ENCODE data around the gene CLASP1. TPM values are rescaled to one million over a fixed set of nuclear protein-coding genes. Genes with fewer than 3 reads are reported as not detected.

The CLASP1 gene
- total and polyA plus RNA-seq, 9 donors = 40.3 to 67.9 (median 51.7) TPM

DNA sequence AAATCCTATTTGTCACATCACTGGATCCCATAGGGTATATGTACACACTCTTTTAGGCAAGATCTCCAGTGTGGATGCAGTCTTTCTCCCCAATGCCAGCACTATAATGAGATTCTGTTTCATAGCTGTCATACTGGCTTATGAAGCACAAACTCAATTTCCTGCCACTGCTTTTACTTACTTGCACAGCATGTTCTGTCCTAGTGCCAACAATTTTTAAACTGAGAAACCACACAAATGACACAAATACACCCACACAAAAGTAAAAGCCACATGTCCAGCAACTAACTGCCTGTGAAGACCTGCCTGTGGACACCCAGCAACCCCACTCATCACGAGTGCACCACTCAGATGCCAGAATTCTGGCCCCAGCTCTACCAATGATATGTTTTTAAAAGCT is 148.2 kb downstream of the CLASP1 start:
- H3K27ac ChIP-seq (ENCODE audit: low read length) = no peak overlapping the region
- H3K27me3 ChIP-seq (ENCODE audit: control insufficient read depth, insufficient read depth, low read length) = no peaks in the 10 kb centered on the region
- H3K9me3 ChIP-seq (replicated peaks; ENCODE audit: control insufficient read depth, low read depth, low read length) = peaks cover 4% of the 10 kb centered on the region
- no peaks in the 10 kb centered on the region for H3K4me1 ChIP-seq (ENCODE audit: control insufficient read depth, insufficient read depth, low read length)
- H3K36me3 ChIP-seq (ENCODE audit: control insufficient read depth, insufficient read depth, low read length) = peaks cover 21% of the 10 kb centered on the region
- H3K4me3 ChIP-seq (ENCODE audit: low read length) = no peak overlapping the region
- no CpG with 5 or more reads among the region's 1 CpG for WGBS (ENCODE audit: insufficient coverage)
- DNase-seq = peak; percentile 21

DNA sequence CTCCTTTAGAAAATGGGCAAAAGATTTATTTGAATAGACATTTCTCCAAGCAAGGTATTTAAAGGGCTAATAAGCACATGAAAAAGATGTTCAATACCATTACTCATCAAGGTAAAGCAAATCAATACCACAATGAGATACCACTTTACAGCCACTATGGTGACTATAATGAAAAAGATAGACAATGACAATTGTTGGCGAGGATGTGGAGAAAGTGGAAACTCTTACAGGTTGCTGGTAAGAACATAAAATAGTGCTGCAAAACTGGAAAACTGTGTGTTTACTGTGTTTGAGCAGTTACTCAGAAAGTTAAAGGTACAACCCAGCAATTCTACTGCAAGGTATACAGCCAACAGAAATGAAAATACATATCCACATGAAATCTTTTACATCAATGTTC is 150.5 kb downstream of the CLASP1 start:
- no CpG with 5 or more reads among the region's 1 CpG for WGBS (ENCODE audit: insufficient coverage)
- Histone ChIP-seq H3K4me1 (ENCODE audit: control insufficient read depth, insufficient read depth, low read length) (no peaks in the 10 kb centered on the region), H3K36me3 (ENCODE audit: control insufficient read depth, insufficient read depth, low read length) (peaks cover 24% of the 10 kb centered on the region), H3K27me3 (ENCODE audit: control insufficient read depth, insufficient read depth, low read length) (no peaks in the 10 kb centered on the region), H3K4me3 (ENCODE audit: low read length) (no peak overlapping the region), H3K27ac (ENCODE audit: low read length) (no peak overlapping the region), H3K9me3 (replicated peaks; ENCODE audit: control insufficient read depth, low read depth, low read length) (peaks cover 4% of the 10 kb centered on the region)
- DNase-seq = no peak

DNA sequence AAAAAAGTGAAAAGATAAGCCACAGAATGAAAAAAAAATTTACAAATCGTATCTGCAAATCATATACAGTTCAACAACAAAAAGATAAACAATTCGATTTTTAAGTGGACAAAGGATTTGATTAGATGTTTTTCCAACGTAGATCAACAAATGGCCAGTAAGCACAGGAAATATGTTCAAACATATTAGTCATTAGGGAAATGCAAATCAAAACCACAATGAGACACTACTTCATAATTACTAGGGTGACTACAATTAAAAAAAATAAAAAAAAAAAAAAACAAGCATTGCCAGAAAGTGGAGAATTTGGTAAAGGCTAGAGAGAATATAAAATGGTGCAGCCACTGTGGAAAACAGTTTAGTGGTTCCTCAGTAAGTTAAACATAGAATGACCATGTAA is 156.9 kb downstream of the CLASP1 start:
- Histone ChIP-seq H3K36me3 (ENCODE audit: control insufficient read depth, insufficient read depth, low read length) (peaks cover 8% of the 10 kb centered on the region), H3K27ac (ENCODE audit: low read length) (no peak overlapping the region), H3K4me3 (ENCODE audit: low read length) (no peak overlapping the region), H3K9me3 (replicated peaks; ENCODE audit: control insufficient read depth, low read depth, low read length) (no peaks in the 10 kb centered on the region), H3K4me1 (ENCODE audit: control insufficient read depth, insufficient read depth, low read length) (peaks cover 2% of the 10 kb centered on the region), H3K27me3 (ENCODE audit: control insufficient read depth, insufficient read depth, low read length) (no peaks in the 10 kb centered on the region)
- DNase-seq = no peak
- no CpG with 5 or more reads among the region's 3 CpGs for WGBS (ENCODE audit: insufficient coverage)

- H3K9me3 ChIP-seq (replicated peaks; ENCODE audit: control insufficient read depth, low read depth, low read length) = no peaks in the 10 kb centered on the region
- H3K4me1 ChIP-seq (ENCODE audit: control insufficient read depth, insufficient read depth, low read length) = peaks cover 2% of the 10 kb centered on the region
- DNase-seq = peak; percentile 69
- no peak overlapping the region for H3K27ac ChIP-seq (ENCODE audit: low read length)
- no CpG with 5 or more reads among the region's 4 CpGs for WGBS (ENCODE audit: insufficient coverage)
- H3K36me3 ChIP-seq (ENCODE audit: control insufficient read depth, insufficient read depth, low read length) = peaks cover 7% of the 10 kb centered on the region
- H3K27me3 ChIP-seq (ENCODE audit: control insufficient read depth, insufficient read depth, low read length) = no peaks in the 10 kb centered on the region
- no peak overlapping the region for H3K4me3 ChIP-seq (ENCODE audit: low read length)
Measured at GRCh38 chr2:121491518-121491917, 157.7 kb downstream of the CLASP1 start.

- Histone ChIP-seq H3K27me3 (ENCODE audit: control insufficient read depth, insufficient read depth, low read length) (no peaks in the 10 kb centered on the region), H3K9me3 (replicated peaks; ENCODE audit: control insufficient read depth, low read depth, low read length) (no peaks in the 10 kb centered on the region), H3K36me3 (ENCODE audit: control insufficient read depth, insufficient read depth, low read length) (peaks cover 8% of the 10 kb centered on the region), H3K4me1 (ENCODE audit: control insufficient read depth, insufficient read depth, low read length) (peaks cover 2% of the 10 kb centered on the region), H3K4me3 (ENCODE audit: low read length) (no peak overlapping the region), H3K27ac (ENCODE audit: low read length) (no peak overlapping the region)
- WGBS (ENCODE audit: insufficient coverage) = no CpG with 5 or more reads among the region's 3 CpGs
- no peak for DNase-seq
Measured at GRCh38 chr2:121490584-121491133, 158.6 kb downstream of the CLASP1 start.

DNA sequence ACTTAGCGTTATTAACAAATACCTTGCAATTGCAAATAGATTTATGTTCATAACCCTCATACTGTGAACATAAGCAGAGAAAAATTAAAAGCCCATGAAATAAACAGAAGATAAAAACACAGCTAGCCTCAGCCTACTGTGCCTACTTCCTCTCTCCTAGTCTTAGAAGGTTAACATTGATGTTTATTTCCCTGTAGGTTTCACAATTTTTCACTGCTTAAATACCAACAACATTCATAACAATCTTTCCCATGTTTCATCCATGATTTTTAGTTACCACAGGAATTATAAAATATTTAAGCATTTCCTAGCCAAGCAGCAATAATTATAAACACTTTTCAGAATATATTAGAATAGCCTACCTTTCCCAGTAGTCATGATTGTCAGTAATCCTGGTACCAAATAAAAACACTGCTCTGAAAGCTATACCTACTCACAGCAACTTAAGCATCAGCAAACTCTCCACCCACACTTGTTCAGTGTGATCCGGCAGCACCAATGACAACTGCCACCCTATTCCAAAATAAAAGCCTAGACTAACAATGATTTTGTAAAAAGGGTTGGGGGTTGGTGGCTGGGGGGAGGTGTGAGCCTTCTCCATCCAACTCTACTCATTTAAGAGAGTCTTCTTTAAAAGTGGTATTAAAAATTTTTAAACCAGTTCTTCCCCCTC is 159.2 kb downstream of the CLASP1 start:
- H3K27ac ChIP-seq (ENCODE audit: low read length) = no peak overlapping the region
- peaks cover 2% of the 10 kb centered on the region for H3K4me1 ChIP-seq (ENCODE audit: control insufficient read depth, insufficient read depth, low read length)

DNA sequence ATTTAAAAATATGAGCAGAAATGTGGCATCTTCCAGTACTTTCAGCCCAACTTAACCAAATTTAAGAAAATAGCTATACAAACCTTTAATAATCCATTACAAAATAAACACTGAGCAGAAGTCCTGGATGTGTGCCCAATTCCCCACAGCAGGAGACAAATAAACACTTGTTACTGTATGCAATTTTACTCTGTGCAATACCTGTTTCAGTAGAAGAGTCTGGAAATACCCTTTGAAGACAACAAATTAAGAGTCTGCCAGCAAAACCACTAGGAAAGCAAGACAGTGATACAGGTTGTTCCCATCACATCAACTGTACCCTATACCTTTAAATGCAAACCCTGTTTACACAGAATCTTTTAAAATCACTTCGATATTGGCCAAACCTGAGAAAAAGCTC is 160.0 kb downstream of the CLASP1 start:
- no peaks in the 10 kb centered on the region for H3K27me3 ChIP-seq (ENCODE audit: control insufficient read depth, insufficient read depth, low read length)
- H3K36me3 ChIP-seq (ENCODE audit: control insufficient read depth, insufficient read depth, low read length) = peaks cover 8% of the 10 kb centered on the region
- no CpG with 5 or more reads among the region's 1 CpG for WGBS (ENCODE audit: insufficient coverage)
- peaks cover 2% of the 10 kb centered on the region for H3K4me1 ChIP-seq (ENCODE audit: control insufficient read depth, insufficient read depth, low read length)
- peak; percentile 30 for DNase-seq
- no peak overlapping the region for H3K27ac ChIP-seq (ENCODE audit: low read length)
- H3K4me3 ChIP-seq (ENCODE audit: low read length) = no peak overlapping the region
- no peaks in the 10 kb centered on the region for H3K9me3 ChIP-seq (replicated peaks; ENCODE audit: control insufficient read depth, low read depth, low read length)

More for the DNA sequence above, 159.2 kb downstream of the CLASP1 start:
- Histone ChIP-seq H3K4me3 (ENCODE audit: low read length) (no peak overlapping the region), H3K27me3 (ENCODE audit: control insufficient read depth, insufficient read depth, low read length) (no peaks in the 10 kb centered on the region), H3K9me3 (replicated peaks; ENCODE audit: control insufficient read depth, low read depth, low read length) (no peaks in the 10 kb centered on the region), H3K36me3 (ENCODE audit: control insufficient read depth, insufficient read depth, low read length) (peaks cover 6% of the 10 kb centered on the region)
- DNase-seq = no peak
- no CpG with 5 or more reads among the region's 2 CpGs for WGBS (ENCODE audit: insufficient coverage)

DNA sequence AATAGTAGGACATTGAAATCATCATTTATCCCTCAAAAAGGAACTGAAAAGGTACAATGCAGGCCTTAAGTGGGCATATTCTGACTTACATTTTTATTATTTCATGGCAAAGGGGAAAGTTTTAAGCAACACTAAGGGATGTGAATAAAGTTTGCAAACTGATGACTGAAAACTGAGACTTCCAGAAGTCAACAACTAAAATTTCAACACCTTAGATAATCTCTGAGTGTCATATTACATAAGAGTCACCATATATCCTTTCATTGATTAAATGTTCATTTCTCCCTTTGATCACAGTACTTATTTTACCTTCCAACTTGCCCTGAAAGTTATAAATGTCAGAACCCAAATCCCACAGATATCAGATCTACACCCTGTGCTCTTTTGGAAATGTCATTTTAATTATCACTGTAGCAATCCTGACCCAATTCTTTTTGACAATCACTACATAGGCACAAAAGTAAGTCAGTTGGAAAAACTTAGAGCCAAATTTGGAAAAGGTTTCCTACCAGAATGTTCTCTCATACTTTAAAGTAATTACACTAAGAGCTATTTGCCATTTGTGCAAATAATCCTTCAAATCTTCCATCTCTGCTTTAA is 163.0 kb downstream of the CLASP1 start:
- no peak for DNase-seq
- Histone ChIP-seq H3K4me3 (ENCODE audit: low read length) (no peak overlapping the region), H3K4me1 (ENCODE audit: control insufficient read depth, insufficient read depth, low read length) (peaks cover 5% of the 10 kb centered on the region), H3K9me3 (replicated peaks; ENCODE audit: control insufficient read depth, low read depth, low read length) (no peaks in the 10 kb centered on the region), H3K27me3 (ENCODE audit: control insufficient read depth, insufficient read depth, low read length) (no peaks in the 10 kb centered on the region), H3K36me3 (ENCODE audit: control insufficient read depth, insufficient read depth, low read length) (peaks cover 16% of the 10 kb centered on the region), H3K27ac (ENCODE audit: low read length) (no peak overlapping the region)

DNA sequence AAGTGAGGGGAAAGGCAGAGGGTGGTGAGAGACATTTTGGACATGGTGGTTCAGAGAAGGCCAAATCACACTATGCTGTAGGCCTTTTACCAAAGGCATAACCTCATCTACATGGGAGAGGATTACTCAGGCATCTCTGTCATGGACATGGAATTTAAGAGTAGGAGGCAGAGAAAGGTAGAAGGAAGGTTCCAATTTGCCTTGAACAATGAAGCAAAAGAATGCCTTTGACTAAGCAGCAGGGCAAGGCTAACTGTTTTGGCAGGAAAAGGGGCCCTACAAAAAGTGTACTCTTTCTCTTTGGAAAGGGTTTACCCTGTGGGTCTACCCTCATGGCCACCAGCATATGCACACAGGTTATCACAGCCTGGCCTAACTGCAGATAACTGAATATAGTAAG is 164.2 kb downstream of the CLASP1 start:
- Histone ChIP-seq H3K9me3 (replicated peaks; ENCODE audit: control insufficient read depth, low read depth, low read length) (no peaks in the 10 kb centered on the region), H3K4me1 (ENCODE audit: control insufficient read depth, insufficient read depth, low read length) (peaks cover 13% of the 10 kb centered on the region), H3K4me3 (ENCODE audit: low read length) (no peak overlapping the region), H3K27ac (ENCODE audit: low read length) (no peak overlapping the region), H3K36me3 (ENCODE audit: control insufficient read depth, insufficient read depth, low read length) (peaks cover 16% of the 10 kb centered on the region), H3K27me3 (ENCODE audit: control insufficient read depth, insufficient read depth, low read length) (no peaks in the 10 kb centered on the region)
- DNase-seq = no peak

DNA sequence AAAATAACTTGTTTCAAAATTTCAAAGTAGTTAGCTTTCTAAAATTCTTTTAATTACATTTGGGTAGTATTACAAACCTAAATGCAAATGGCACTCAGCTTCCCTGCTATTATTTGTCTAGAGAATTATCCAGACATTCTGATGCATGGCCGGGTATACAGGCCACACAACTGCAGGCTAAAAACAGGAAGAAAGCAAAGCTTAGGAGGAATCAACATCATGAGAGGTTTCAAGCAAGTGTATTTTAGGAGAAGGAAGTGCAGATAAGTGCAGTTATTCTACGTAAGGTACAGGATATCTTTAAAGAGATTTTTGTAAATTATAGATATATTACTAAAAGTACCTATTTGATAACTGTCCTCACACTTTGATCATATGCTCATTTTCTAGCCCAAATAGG is 165.4 kb downstream of the CLASP1 start:
- Histone ChIP-seq H3K4me3 (ENCODE audit: low read length) (no peak overlapping the region), H3K27me3 (ENCODE audit: control insufficient read depth, insufficient read depth, low read length) (no peaks in the 10 kb centered on the region), H3K27ac (ENCODE audit: low read length) (no peak overlapping the region), H3K36me3 (ENCODE audit: control insufficient read depth, insufficient read depth, low read length) (peaks cover 16% of the 10 kb centered on the region), H3K9me3 (replicated peaks; ENCODE audit: control insufficient read depth, low read depth, low read length) (no peaks in the 10 kb centered on the region), H3K4me1 (ENCODE audit: control insufficient read depth, insufficient read depth, low read length) (peaks cover 20% of the 10 kb centered on the region)
- no peak for DNase-seq
- WGBS (ENCODE audit: insufficient coverage) = 63% methylated on average over 1 of the region's 2 CpGs

Measured in muscle of leg (tissue), 11 donors.